ENCODE results near the gene FAM120B. TPM values are rescaled to one million over a fixed set of nuclear protein-coding genes. Genes with fewer than 3 reads are reported as not detected.

The FAM120B gene
- total RNA-seq, 1 experiment from 2014 or later, result 23.4 TPM

DNA sequence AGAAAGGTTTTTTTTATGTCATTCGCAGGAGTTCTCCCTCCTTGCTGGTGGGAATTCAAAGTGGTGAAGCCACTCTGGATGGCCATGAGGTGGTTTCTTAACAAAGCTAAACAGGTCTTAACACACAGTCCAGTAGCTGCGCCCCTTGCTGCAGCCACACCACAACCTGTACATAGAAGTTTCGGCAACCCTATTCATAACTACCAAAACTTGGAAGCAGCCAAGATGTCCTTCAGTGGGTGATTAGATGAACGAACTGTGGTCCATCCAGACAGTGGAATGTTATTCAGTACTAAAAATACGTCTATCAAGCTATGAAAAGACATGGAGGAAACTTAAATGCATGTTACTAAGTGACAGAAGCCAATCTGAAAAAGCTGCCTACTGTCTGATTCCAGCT is 78.9 kb downstream of the FAM120B start:
- Mint-ChIP-seq H3K4me3 (ENCODE audit: unreplicated experiment) (no peak overlapping the region), H3K27me3 (ENCODE audit: insufficient read depth, unreplicated experiment) (no peaks in the 10 kb centered on the region), H3K27ac (ENCODE audit: low read depth, unreplicated experiment) (no peak overlapping the region), H3K9me3 (ENCODE audit: unreplicated experiment) (no peaks in the 10 kb centered on the region), H3K36me3 (ENCODE audit: insufficient read depth, unreplicated experiment) (peaks cover 24% of the 10 kb centered on the region), H3K4me1 (ENCODE audit: insufficient read depth, unreplicated experiment) (peaks cover 6% of the 10 kb centered on the region)
- POLR2A ChIA-PET, result interaction anchor here (0.7 kb wide), 1 partner anchor 17 kb away, joined by 3 read pairs; no protein-coding TSS in a partner anchor
- TF ChIP-seq, protein P1, sequence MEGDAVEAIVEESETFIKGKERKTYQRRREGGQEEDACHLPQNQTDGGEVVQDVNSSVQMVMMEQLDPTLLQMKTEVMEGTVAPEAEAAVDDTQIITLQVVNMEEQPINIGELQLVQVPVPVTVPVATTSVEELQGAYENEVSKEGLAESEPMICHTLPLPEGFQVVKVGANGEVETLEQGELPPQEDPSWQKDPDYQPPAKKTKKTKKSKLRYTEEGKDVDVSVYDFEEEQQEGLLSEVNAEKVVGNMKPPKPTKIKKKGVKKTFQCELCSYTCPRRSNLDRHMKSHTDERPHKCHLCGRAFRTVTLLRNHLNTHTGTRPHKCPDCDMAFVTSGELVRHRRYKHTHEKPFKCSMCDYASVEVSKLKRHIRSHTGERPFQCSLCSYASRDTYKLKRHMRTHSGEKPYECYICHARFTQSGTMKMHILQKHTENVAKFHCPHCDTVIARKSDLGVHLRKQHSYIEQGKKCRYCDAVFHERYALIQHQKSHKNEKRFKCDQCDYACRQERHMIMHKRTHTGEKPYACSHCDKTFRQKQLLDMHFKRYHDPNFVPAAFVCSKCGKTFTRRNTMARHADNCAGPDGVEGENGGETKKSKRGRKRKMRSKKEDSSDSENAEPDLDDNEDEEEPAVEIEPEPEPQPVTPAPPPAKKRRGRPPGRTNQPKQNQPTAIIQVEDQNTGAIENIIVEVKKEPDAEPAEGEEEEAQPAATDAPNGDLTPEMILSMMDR (IDR thresholded peaks at IDR 0.05; ENCODE audit: unreplicated experiment), result no peak
- DNase-seq (ENCODE audit: unreplicated experiment), result no peak
- intact Hi-C loops (cut with micrococcal nuclease), result loop anchor here (1.0 kb wide), 1 partner anchor 132 kb away; no protein-coding TSS in a partner anchor
- no TSS peak for BruUV-seq (replicated peaks)
- CTCF ChIA-PET, result interaction anchor here (0.6 kb wide), 2 partner anchors 19 to 134 kb away, joined by 3 to 4 read pairs; no protein-coding TSS in a partner anchor

DNA sequence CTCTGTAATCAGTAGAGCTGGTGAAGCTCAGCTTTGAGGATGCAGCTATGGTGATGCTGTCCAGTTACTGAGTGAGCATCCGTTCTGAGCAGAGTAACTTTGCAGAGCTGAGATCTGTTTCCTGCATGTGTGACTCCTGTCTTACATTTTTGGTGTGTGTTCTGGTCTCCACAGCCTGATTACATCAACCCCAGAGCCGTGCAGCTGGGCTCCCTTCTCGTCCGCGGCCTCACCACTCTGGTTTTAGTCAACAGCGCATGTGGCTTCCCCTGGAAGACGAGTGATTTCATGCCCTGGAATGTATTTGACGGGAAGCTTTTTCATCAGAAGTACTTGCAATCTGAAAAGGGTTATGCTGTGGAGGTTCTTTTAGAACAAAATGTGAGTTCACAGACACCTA is 81.6 kb downstream of the FAM120B start:
- ChIA-PET POLR2A (no interaction called here), CTCF (interaction anchor here (0.9 kb wide), 1 partner anchor 142 kb away, joined by 5 read pairs; no protein-coding TSS in a partner anchor)
- H3K27ac Mint-ChIP-seq (ENCODE audit: low read depth, unreplicated experiment), result no peak overlapping the region
- intact Hi-C loops (cut with micrococcal nuclease), result no loop called here
- H3K4me1 Mint-ChIP-seq (ENCODE audit: insufficient read depth, unreplicated experiment), result peaks cover 6% of the 10 kb centered on the region
- no peak overlapping the region for H3K4me3 Mint-ChIP-seq (ENCODE audit: unreplicated experiment)
- DNase-seq (ENCODE audit: unreplicated experiment), result no peak
- H3K27me3 Mint-ChIP-seq (ENCODE audit: insufficient read depth, unreplicated experiment), result no peaks in the 10 kb centered on the region
- no peaks in the 10 kb centered on the region for H3K9me3 Mint-ChIP-seq (ENCODE audit: unreplicated experiment)
- TF ChIP-seq, protein P1 (IDR thresholded peaks at IDR 0.05; ENCODE audit: unreplicated experiment), result no peak
- H3K36me3 Mint-ChIP-seq (ENCODE audit: insufficient read depth, unreplicated experiment), result peaks cover 21% of the 10 kb centered on the region
- BruUV-seq (replicated peaks), result no TSS peak

DNA sequence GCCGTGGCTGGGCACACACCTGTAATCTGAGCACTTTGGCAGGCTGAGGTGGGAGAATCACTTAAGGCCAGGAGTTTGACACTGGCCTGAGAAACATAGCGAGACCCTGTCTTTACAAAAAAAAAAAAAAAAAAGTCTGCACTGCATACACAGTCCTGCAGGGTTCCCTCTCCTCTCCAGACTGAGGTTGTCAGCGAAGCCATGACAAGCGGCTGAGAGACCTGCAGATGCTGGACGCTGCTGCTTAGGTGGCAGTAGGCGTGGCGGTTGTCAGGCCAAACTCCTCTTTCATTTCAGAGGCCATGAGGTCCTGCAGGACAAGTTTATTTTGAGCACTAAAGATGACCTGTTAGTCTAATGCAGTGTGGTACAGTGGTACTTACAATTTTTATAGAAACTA is 86.5 kb downstream of the FAM120B start:
- no peaks in the 10 kb centered on the region for H3K27me3 Mint-ChIP-seq (ENCODE audit: insufficient read depth, unreplicated experiment)
- POLR2A ChIA-PET, result no interaction called here
- intact Hi-C loops (cut with micrococcal nuclease), result no loop called here
- H3K36me3 Mint-ChIP-seq (ENCODE audit: insufficient read depth, unreplicated experiment), result peaks cover 49% of the 10 kb centered on the region
- H3K4me3 Mint-ChIP-seq (ENCODE audit: unreplicated experiment), result no peak overlapping the region
- CTCF ChIA-PET, result no interaction called here
- DNase-seq (ENCODE audit: unreplicated experiment), result no peak
- peaks cover 6% of the 10 kb centered on the region for H3K4me1 Mint-ChIP-seq (ENCODE audit: insufficient read depth, unreplicated experiment)
- BruUV-seq (replicated peaks), result no TSS peak
- H3K27ac Mint-ChIP-seq (ENCODE audit: low read depth, unreplicated experiment), result no peak overlapping the region
- H3K9me3 Mint-ChIP-seq (ENCODE audit: unreplicated experiment), result no peaks in the 10 kb centered on the region
- TF ChIP-seq, protein P1 (IDR thresholded peaks at IDR 0.05; ENCODE audit: unreplicated experiment), result no peak

GRCh38 chr6:170393807-170394399 is 87.3 kb downstream of the FAM120B start:
- H3K36me3 Mint-ChIP-seq (ENCODE audit: insufficient read depth, unreplicated experiment), result peaks cover 49% of the 10 kb centered on the region
- TF ChIP-seq, protein P1 (IDR thresholded peaks at IDR 0.05; ENCODE audit: unreplicated experiment), result no peak
- no peak for DNase-seq (ENCODE audit: unreplicated experiment)
- H3K27ac Mint-ChIP-seq (ENCODE audit: low read depth, unreplicated experiment), result no peak overlapping the region
- intact Hi-C loops (cut with micrococcal nuclease), result no loop called here
- H3K9me3 Mint-ChIP-seq (ENCODE audit: unreplicated experiment), result no peaks in the 10 kb centered on the region
- no peaks in the 10 kb centered on the region for H3K27me3 Mint-ChIP-seq (ENCODE audit: insufficient read depth, unreplicated experiment)
- no TSS peak for BruUV-seq (replicated peaks)
- ChIA-PET POLR2A (no interaction called here), CTCF (interaction anchor here (0.6 kb wide), 1 partner anchor 24 kb away, joined by 3 read pairs; no protein-coding TSS in a partner anchor)
- peaks cover 6% of the 10 kb centered on the region for H3K4me1 Mint-ChIP-seq (ENCODE audit: insufficient read depth, unreplicated experiment)
- H3K4me3 Mint-ChIP-seq (ENCODE audit: unreplicated experiment), result no peak overlapping the region
